Mesothelial cell of epicardium (in vitro differentiated cells): ENCODE data around the gene DOCK11. TPM values are rescaled to one million over a fixed set of nuclear protein-coding genes. Genes with fewer than 3 reads are reported as not detected.
A peak's percentile ranks its signal among the peaks of the same experiment; 100 is the strongest.
"Not testable (repeated sequence)": the region's sequence is repeated elsewhere in the genome, so short reads cannot be mapped to it uniquely, and the experiment has no call there.

Experiments
- DNase-seq, 2 experiments: peaks; one replicate each; pipeline ENCODE4 v3.0.0; 2021; ENCODE audit warnings: low spot score in 2 of 2; ENCODE audit not compliant: unreplicated experiment in 2 of 2
- H3K27ac Mint-ChIP-seq: 2 replicates; pipeline ENCODE4 v1.8.0; 2021; ENCODE audit warnings: mixed read lengths
- H3K27me3 Mint-ChIP-seq: 2 replicates; pipeline ENCODE4 v1.8.0; 2021; ENCODE audit warnings: low read depth, mixed read lengths
- H3K36me3 Mint-ChIP-seq: 2 replicates; pipeline ENCODE4 v1.8.0; 2021; ENCODE audit warnings: mixed read lengths
- H3K4me1 Mint-ChIP-seq: 2 replicates; pipeline ENCODE4 v1.8.0; 2021; ENCODE audit warnings: mixed read lengths
- H3K4me3 Mint-ChIP-seq: 2 replicates; pipeline ENCODE4 v1.8.0; 2021; ENCODE audit warnings: mild to moderate bottlenecking, moderate library complexity, mixed read lengths
- H3K9me3 Mint-ChIP-seq: 2 replicates; pipeline ENCODE4 v1.8.0; 2021; ENCODE audit warnings: mixed read lengths
- total RNA-seq: library from RNA; stranded (reverse); gene quantifications from 3 replicates; pipeline ENCODE4 v1.2.1, GENCODE V29; 2021
- TF ChIP-seq, protein P1 (sequence below): fragments of 200-600 bp; sonication (generic); IDR thresholded peaks from one replicate; pipeline ENCODE4 v1.5.0; 2021; ENCODE audit warnings: antibody characterized with exemption; ENCODE audit not compliant: unreplicated experiment

The DOCK11 gene
- total RNA-seq, 1 donor from 2014 or later = 56.7 TPM

DNA sequence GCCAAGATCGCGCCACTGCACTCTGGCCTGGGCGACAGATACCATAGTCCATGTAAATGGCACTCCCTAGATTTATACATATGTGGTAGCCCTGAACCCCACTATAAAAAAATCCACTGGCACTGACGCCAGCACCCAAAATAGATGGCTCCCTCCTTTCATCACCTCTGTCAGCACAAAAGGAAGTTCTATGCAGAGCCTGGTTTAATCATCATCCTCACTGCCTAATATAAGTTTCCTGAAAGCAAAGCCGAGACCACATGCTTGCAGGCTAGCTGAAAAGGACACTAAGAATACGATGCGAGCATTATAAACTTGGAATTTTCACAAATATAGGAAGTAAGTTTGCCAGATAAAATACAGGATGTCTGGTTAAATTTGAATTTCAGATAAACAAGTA is 27.5 kb upstream of the DOCK11 start:
- H3K36me3 Mint-ChIP-seq = no peaks in the 10 kb centered on the region
- H3K9me3 Mint-ChIP-seq = peaks cover 15% of the 10 kb centered on the region
- TF ChIP-seq, protein P1, sequence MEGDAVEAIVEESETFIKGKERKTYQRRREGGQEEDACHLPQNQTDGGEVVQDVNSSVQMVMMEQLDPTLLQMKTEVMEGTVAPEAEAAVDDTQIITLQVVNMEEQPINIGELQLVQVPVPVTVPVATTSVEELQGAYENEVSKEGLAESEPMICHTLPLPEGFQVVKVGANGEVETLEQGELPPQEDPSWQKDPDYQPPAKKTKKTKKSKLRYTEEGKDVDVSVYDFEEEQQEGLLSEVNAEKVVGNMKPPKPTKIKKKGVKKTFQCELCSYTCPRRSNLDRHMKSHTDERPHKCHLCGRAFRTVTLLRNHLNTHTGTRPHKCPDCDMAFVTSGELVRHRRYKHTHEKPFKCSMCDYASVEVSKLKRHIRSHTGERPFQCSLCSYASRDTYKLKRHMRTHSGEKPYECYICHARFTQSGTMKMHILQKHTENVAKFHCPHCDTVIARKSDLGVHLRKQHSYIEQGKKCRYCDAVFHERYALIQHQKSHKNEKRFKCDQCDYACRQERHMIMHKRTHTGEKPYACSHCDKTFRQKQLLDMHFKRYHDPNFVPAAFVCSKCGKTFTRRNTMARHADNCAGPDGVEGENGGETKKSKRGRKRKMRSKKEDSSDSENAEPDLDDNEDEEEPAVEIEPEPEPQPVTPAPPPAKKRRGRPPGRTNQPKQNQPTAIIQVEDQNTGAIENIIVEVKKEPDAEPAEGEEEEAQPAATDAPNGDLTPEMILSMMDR = no peak
- H3K4me3 Mint-ChIP-seq = no peak overlapping the region
- no peaks in the 10 kb centered on the region for H3K4me1 Mint-ChIP-seq
- DNase-seq = no peak
- H3K27ac Mint-ChIP-seq = no peak overlapping the region
- no peaks in the 10 kb centered on the region for H3K27me3 Mint-ChIP-seq

DNA sequence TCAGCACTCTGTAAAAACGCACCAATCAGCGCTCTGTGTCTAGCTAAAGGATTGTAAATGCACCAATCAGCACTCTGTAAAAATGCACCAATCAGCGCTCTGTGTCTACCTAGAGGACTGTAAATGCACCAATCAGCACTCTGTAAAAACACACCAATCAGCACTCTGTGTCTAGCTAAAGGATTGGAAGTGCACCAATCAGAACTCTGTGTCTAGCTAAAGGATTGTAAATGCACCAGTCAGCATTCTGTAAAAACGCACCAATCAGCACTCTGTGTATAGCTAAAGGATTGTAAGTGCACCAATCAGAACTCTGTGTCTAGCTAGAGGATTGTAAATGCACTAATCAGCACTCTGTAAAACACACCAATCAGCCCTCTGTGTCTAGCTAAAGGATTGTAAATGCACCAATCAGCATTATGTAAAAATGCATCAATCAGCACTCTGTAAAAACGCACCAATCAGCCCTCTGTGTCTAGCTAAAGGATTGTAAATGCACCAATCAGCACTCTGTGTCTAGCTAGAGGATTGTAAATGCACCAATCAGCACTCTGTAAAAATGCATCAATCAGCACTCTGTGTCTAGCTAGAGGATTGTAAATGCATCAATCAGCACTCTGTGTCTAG is 24.8 kb upstream of the DOCK11 start:
- DNase-seq, H3K4me3 Mint-ChIP-seq, H3K4me1 Mint-ChIP-seq, H3K27me3 Mint-ChIP-seq, H3K36me3 Mint-ChIP-seq, H3K27ac Mint-ChIP-seq: not testable (repeated sequence)
- H3K9me3 Mint-ChIP-seq = peaks cover 15% of the 10 kb centered on the region

- peaks cover 8% of the 10 kb centered on the region for H3K4me1 Mint-ChIP-seq
- H3K4me3 Mint-ChIP-seq = no peak overlapping the region
- peaks cover 2% of the 10 kb centered on the region for H3K36me3 Mint-ChIP-seq
- TF ChIP-seq, protein P1 = no peak
- peaks cover 22% of the 10 kb centered on the region for H3K9me3 Mint-ChIP-seq
- H3K27ac Mint-ChIP-seq = no peak overlapping the region
- DNase-seq = no peak
- no peaks in the 10 kb centered on the region for H3K27me3 Mint-ChIP-seq
Observed at GRCh38 chrX:118474586-118474985, 21.0 kb upstream of the DOCK11 start.

DNA sequence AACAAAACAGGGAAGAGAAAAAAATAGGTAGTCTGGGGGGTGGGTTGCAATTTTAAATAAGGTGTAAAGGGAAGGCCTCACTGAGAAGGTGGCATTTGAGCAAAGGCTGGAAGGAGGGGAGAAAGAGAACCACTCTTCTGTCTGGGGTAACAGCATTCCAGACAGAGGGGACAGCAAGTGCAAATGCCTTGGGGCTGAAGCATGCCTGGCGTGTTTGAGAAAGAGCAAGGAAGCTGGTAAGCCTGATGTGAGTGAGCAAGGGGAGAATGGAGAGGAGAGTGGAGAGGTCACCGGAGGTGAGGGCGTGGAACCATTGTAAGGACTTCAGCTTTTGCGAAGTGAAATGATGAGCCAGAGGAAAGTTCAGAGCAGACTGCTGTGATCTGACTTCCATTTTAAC is 19.7 kb upstream of the DOCK11 start:
- H3K36me3 Mint-ChIP-seq = peaks cover 2% of the 10 kb centered on the region
- TF ChIP-seq, protein P1 = no peak
- H3K27me3 Mint-ChIP-seq = no peaks in the 10 kb centered on the region
- H3K9me3 Mint-ChIP-seq = peaks cover 30% of the 10 kb centered on the region
- peaks cover 8% of the 10 kb centered on the region for H3K4me1 Mint-ChIP-seq
- no peak overlapping the region for H3K4me3 Mint-ChIP-seq
- peak overlapping the region; percentile 71 for H3K27ac Mint-ChIP-seq
- no peak for DNase-seq

GRCh38 chrX:118480172-118480571 is 15.4 kb upstream of the DOCK11 start:
- Mint-ChIP-seq H3K36me3 (peaks cover 2% of the 10 kb centered on the region), H3K4me1 (peaks cover 8% of the 10 kb centered on the region), H3K9me3 (peaks cover 23% of the 10 kb centered on the region), H3K4me3 (no peak overlapping the region), H3K27me3 (no peaks in the 10 kb centered on the region), H3K27ac (no peak overlapping the region)
- TF ChIP-seq, protein P1 = no peak
- DNase-seq = no peak

- DNase-seq, H3K27me3 Mint-ChIP-seq, H3K36me3 Mint-ChIP-seq, H3K4me1 Mint-ChIP-seq, H3K27ac Mint-ChIP-seq, H3K4me3 Mint-ChIP-seq: not testable (repeated sequence)
- H3K9me3 Mint-ChIP-seq = peaks cover 23% of the 10 kb centered on the region
Observed at GRCh38 chrX:118482384-118482783, 13.2 kb upstream of the DOCK11 start.
